H1 (cell line): ENCODE results near the gene SCN8A. TPM values are rescaled to one million over a fixed set of nuclear protein-coding genes. Genes with fewer than 3 reads are reported as not detected.

ENCODE experiments used
- CTCF ChIA-PET: fragments of 300-600 bp; sonication (Branson Sonifier 250); formaldehyde crosslinking; loops from one replicate; lab custom pipeline; 2021; ENCODE audit not compliant: partially characterized antibody; lab: Charles Lee
- POLR2A ChIA-PET: fragments of 300-600 bp; sonication (Branson Sonifier 250); formaldehyde crosslinking; loops from one replicate; lab custom pipeline; 2021; ENCODE audit warnings: inconsistent platforms; ENCODE audit not compliant: partially characterized antibody; lab: Charles Lee
- DNase-seq, 2 experiments: peaks; one replicate each; pipeline versions ENCODE4 v3.0.0 to v3.0.0-alpha.2; 2010 to 2022; ENCODE audit warnings: low spot score in 2 of 2, low read depth in 1 of 2, mixed read lengths in 1 of 2
- FAIRE-seq: peaks from 2 replicates; lab custom pipeline; 2011; peaks lifted over from hg19 to GRCh38; lab: Jason Lieb, UNC
- H2AFZ ChIP-seq: 2 replicates; pipeline ENCODE4 v1.8.1; 2012; ENCODE audit warnings: low read length, inconsistent platforms
- H2AK5ac ChIP-seq: 2 replicates; pipeline ENCODE4 v1.6.1; 2013; ENCODE audit warnings: low read depth, low read length
- H2BK120ac ChIP-seq: replicated peaks from 2 replicates; pipeline ENCODE3; 2013; ENCODE audit warnings: low read depth, low read length, inconsistent platforms
- H2BK12ac ChIP-seq: 2 replicates; pipeline ENCODE4 v1.6.1; 2013; ENCODE audit warnings: low read depth, low read length
- H2BK15ac ChIP-seq: 2 replicates; pipeline ENCODE4 v1.6.1; 2013; ENCODE audit warnings: low read length
- H2BK20ac ChIP-seq: 2 replicates; pipeline ENCODE4 v1.6.1; 2013; ENCODE audit warnings: low read length
- H2BK5ac ChIP-seq: 2 replicates; pipeline ENCODE4 v1.6.1; 2013; ENCODE audit warnings: low read depth, low read length
- H3K14ac ChIP-seq: 2 replicates; pipeline ENCODE4 v1.6.1; 2013; ENCODE audit warnings: inconsistent platforms; ENCODE audit not compliant: insufficient read length
- H3K18ac ChIP-seq: 2 replicates; pipeline ENCODE4 v1.6.1; 2013; ENCODE audit warnings: low read length; ENCODE audit errors: extremely low read depth
- H3K23ac ChIP-seq: 2 replicates; pipeline ENCODE4 v1.6.1; 2013; ENCODE audit warnings: inconsistent platforms; ENCODE audit not compliant: insufficient read length
- H3K23me2 ChIP-seq: 2 replicates; pipeline ENCODE4 v1.6.1; 2013; ENCODE audit warnings: low read depth, low read length
- H3K27ac ChIP-seq: 2 replicates; pipeline ENCODE4 v1.6.1; 2011; ENCODE audit warnings: low read depth, low read length, inconsistent platforms
- H3K27me3 ChIP-seq, 4 experiments: replicated peaks in 1 of 4; 1 replicate in 1 of 4; 2 replicates in 3 of 4; pipeline versions ENCODE4 v1.6.1 to v1.8.1; 2011 to 2013; ENCODE audit warnings: low read length in 3 of 4, mild to moderate bottlenecking in 3 of 4, inconsistent platforms in 2 of 4, mixed read lengths in 2 of 4, moderate library complexity in 1 of 4; ENCODE audit not compliant: control insufficient read depth in 3 of 4, insufficient read depth in 3 of 4; ENCODE audit errors: extremely low read depth in 1 of 4
- H3K36me3 ChIP-seq, 4 experiments: 2 replicates each; pipeline versions ENCODE4 v1.6.1 to v1.8.1; 2011 to 2013; ENCODE audit warnings: mild to moderate bottlenecking in 4 of 4, low read length in 3 of 4, moderate library complexity in 2 of 4, control low read depth in 1 of 4, inconsistent platforms in 1 of 4; ENCODE audit not compliant: insufficient read depth in 4 of 4, control insufficient read depth in 2 of 4
- H3K4ac ChIP-seq: replicated peaks from 2 replicates; pipeline ENCODE3; 2013; ENCODE audit warnings: low read length, low read depth, mixed read lengths, inconsistent platforms; ENCODE audit not compliant: insufficient read length
- H3K4me1 ChIP-seq, 4 experiments: replicated peaks in 1 of 4; 1 replicate in 1 of 4; 2 replicates in 3 of 4; pipeline versions ENCODE4 v1.6.1 to v1.8.1; 2011 to 2013; ENCODE audit warnings: low read length in 3 of 4, inconsistent platforms in 2 of 4, mixed read lengths in 1 of 4; ENCODE audit not compliant: insufficient read depth in 4 of 4, control insufficient read depth in 3 of 4
- H3K4me2 ChIP-seq, 2 experiments: 2 replicates each; pipeline versions ENCODE4 v1.6.1 to v1.8.1; 2011 to 2013; ENCODE audit warnings: low read depth in 2 of 2, low read length in 2 of 2, control low read depth in 1 of 2, inconsistent platforms in 1 of 2, mild to moderate bottlenecking in 1 of 2; ENCODE audit not compliant: insufficient read depth in 1 of 2
- H3K4me3 ChIP-seq, 4 experiments: fragments of 200-600, 300-600 bp in 1 of 4; sonication (generic), shearing (Covaris generic), sonication (Bioruptor Twin) in 1 of 4; 2 replicates each; pipeline versions ENCODE4 v1.5.1 to v1.8.1; 2011 to 2016; ENCODE audit warnings: low read length in 4 of 4, low read depth in 3 of 4, control low read depth in 2 of 4, inconsistent platforms in 2 of 4, mild to moderate bottlenecking in 2 of 4, mixed read lengths in 1 of 4, moderate library complexity in 1 of 4; ENCODE audit not compliant: insufficient read depth in 2 of 4; ENCODE audit errors: extremely low read depth in 1 of 4
- H3K56ac ChIP-seq: replicated peaks from 2 replicates; pipeline ENCODE3; 2013; ENCODE audit warnings: low read depth, mild to moderate bottlenecking, mixed read lengths, low read length, inconsistent platforms; ENCODE audit not compliant: insufficient read length
- H3K79me1 ChIP-seq: 2 replicates; pipeline ENCODE4 v1.6.1; 2013; ENCODE audit warnings: low read depth, low read length, control low read depth
- H3K79me2 ChIP-seq, 2 experiments: 2 replicates each; pipeline versions ENCODE4 v1.6.1 to v1.8.1; 2012 to 2013; ENCODE audit warnings: low read length in 2 of 2, mild to moderate bottlenecking in 2 of 2, inconsistent platforms in 1 of 2; ENCODE audit not compliant: insufficient read depth in 2 of 2, control insufficient read depth in 1 of 2
- H3K9ac ChIP-seq, 4 experiments: replicated peaks in 1 of 4; 1 replicate in 1 of 4; 2 replicates in 3 of 4; pipeline versions ENCODE4 v1.6.1 to v1.8.1; 2011 to 2013; ENCODE audit warnings: low read depth in 3 of 4, low read length in 3 of 4, control low read depth in 2 of 4, mild to moderate bottlenecking in 2 of 4, moderate library complexity in 2 of 4, inconsistent platforms in 1 of 4; ENCODE audit errors: extremely low read depth in 1 of 4
- H3K9me3 ChIP-seq, 2 experiments: 2 replicates each; pipeline versions ENCODE4 v1.6.1 to v1.8.1; 2012 to 2013; ENCODE audit warnings: mild to moderate bottlenecking in 2 of 2, moderate library complexity in 2 of 2, control low read depth in 1 of 2, inconsistent platforms in 1 of 2, low read depth in 1 of 2, low read length in 1 of 2, mixed read lengths in 1 of 2; ENCODE audit not compliant: insufficient read depth in 2 of 2
- H4K20me1 ChIP-seq, 2 experiments: replicated peaks in 1 of 2; 2 replicates each; pipeline versions ENCODE3 to v1.8.1; 2011 to 2013; ENCODE audit warnings: inconsistent platforms in 2 of 2, low read length in 2 of 2, mild to moderate bottlenecking in 1 of 2; ENCODE audit not compliant: insufficient read depth in 2 of 2, control insufficient read depth in 1 of 2
- H4K5ac ChIP-seq: 2 replicates; pipeline ENCODE4 v1.6.1; 2013; ENCODE audit warnings: low read length, low read depth, mixed read lengths, inconsistent platforms; ENCODE audit not compliant: insufficient read length
- H4K8ac ChIP-seq: 2 replicates; pipeline ENCODE4 v1.8.0; 2013; ENCODE audit warnings: mild to moderate bottlenecking, moderate library complexity, low read length, inconsistent platforms; ENCODE audit not compliant: insufficient read depth; ENCODE audit errors: extremely low read depth
- H4K91ac ChIP-seq: replicated peaks from 2 replicates; pipeline ENCODE3; 2013; ENCODE audit warnings: low read length, mixed read lengths, inconsistent platforms; ENCODE audit not compliant: insufficient read length
- ATF2 ChIP-seq: IDR thresholded peaks from 2 replicates; pipeline ENCODE4 v1.6.1; 2012; ENCODE audit warnings: low read length, inconsistent platforms
- CBX5 ChIP-seq: fragments of 300-800, 300-1000 bp; sonication (generic); IDR thresholded peaks from 2 replicates; pipeline ENCODE4 v1.7.1; 2016; ENCODE audit warnings: antibody characterized with exemption, low read length, low read depth
- EP300 ChIP-seq, 2 experiments: IDR thresholded peaks; 1 replicate in 1 of 2; 2 replicates in 1 of 2; pipeline ENCODE4 v1.6.1; 2011 to 2012; ENCODE audit warnings: low read depth in 2 of 2, low read length in 2 of 2, mild to moderate bottlenecking in 2 of 2, borderline replicate concordance in 1 of 2, inconsistent platforms in 1 of 2, moderate library complexity in 1 of 2
- TAF7 ChIP-seq: optimal IDR thresholded peaks from 2 replicates; pipeline ENCODE3; 2011; ENCODE audit warnings: low read depth, mild to moderate bottlenecking, inconsistent platforms, low read length, moderate library complexity, borderline replicate concordance
- WGBS, 2 experiments: shearing (Covaris generic) in 1 of 2; methylation state at CpG; one replicate each; pipeline versions ENCODE4 v1.1.6 to v1.1.7; 2013 to 2015; ENCODE audit warnings: low lambda C conversion rate in 2 of 2, mixed read lengths in 2 of 2, inconsistent platforms in 1 of 2, low coverage in 1 of 2, missing lambda C conversion rate in 1 of 2; ENCODE audit not compliant: insufficient replicate concordance in 2 of 2, insufficient coverage in 1 of 2, insufficient read length in 1 of 2; ENCODE audit errors: extremely low coverage in 1 of 2, missing lambda C conversion rate in 1 of 2; 5-methylcytosine and 5-hydroxymethylcytosine counted together
- polyA plus RNA-seq, 7 experiments: library from polyadenylated mRNA; depleted of rRNA in 3 of 7; stranded (reverse) in 5 of 7; unstranded in 2 of 7; fragments of >200 nt in 5 of 7; fragments of 200-250 nt in 2 of 7; gene quantifications; 1 replicate in 5 of 7; 2 replicates in 1 of 7; 4 replicates in 1 of 7; pipeline versions ENCODE4 v1.2.1 to v1.2.3, GENCODE V29; 2011 to 2013; ENCODE audit warnings: missing spikeins in 2 of 7, mixed read lengths in 2 of 7
- total RNA-seq: library from RNA; stranded (reverse); fragmentation: NEBNext Ultra II Directional; extraction: Animal tissue kit (Norgen Biotek cat#: 25700); gene quantifications from 2 replicates; pipeline ENCODE4 v1.2.1, GENCODE V29; 2021

SCN8A gene
- total and polyA plus RNA-seq, 2 of the 8 experiments (the other 6 are each of a cell fraction or from before 2014, with no cell fraction given): 6.3 to 10.7 TPM

- H3K27me3 ChIP-seq: no peaks in the 10 kb centered on the region
- no peaks in the 10 kb centered on the region for H3K23me2 ChIP-seq
- peaks cover 0 to 8% (median 0%) of the 10 kb centered on the region in 4 experiments; a peak in 1 of 8 replicates for H3K36me3 ChIP-seq
- H2AK5ac ChIP-seq: no peak overlapping the region
- DNase-seq (no peak), FAIRE-seq (no peak)
- H3K4me3 ChIP-seq: no peak overlapping the region
- ChIA-PET CTCF (no interaction called here), POLR2A (no interaction called here)
- no peak overlapping the region for H3K56ac ChIP-seq
- H3K9me3 ChIP-seq: no peaks in the 10 kb centered on the region
- no peak overlapping the region for H3K4me2 ChIP-seq
- H3K79me2 ChIP-seq: no peaks in the 10 kb centered on the region
- no peak overlapping the region for H2AFZ ChIP-seq
- no peaks in the 10 kb centered on the region for H3K4me1 ChIP-seq
- no peak overlapping the region for H3K4ac ChIP-seq
- no peak overlapping the region for H2BK12ac ChIP-seq
- no peak overlapping the region for H3K14ac ChIP-seq
- no peak overlapping the region for H4K91ac ChIP-seq
- no peaks in the 10 kb centered on the region for H4K20me1 ChIP-seq
- H3K79me1 ChIP-seq: no peaks in the 10 kb centered on the region
- H3K23ac ChIP-seq: no peak overlapping the region
- no peak overlapping the region for H3K27ac ChIP-seq
- H4K8ac ChIP-seq: no peak overlapping the region
- no peak overlapping the region for H3K9ac ChIP-seq
- H2BK5ac ChIP-seq: no peak overlapping the region
- H2BK15ac ChIP-seq: no peak overlapping the region
- 86% methylated on average over 6 of the region's 6 CpGs; no CpG with 5 or more reads in 1 of the 2 experiments for WGBS, 2 experiments
- no peak overlapping the region for H2BK20ac ChIP-seq
- TF ChIP-seq TAF7 (no peak), ATF2 (no peak), EP300 (IDR thresholded peaks at IDR 0.05; ENCODE audit: borderline replicate concordance in 1 of 2, low read depth in 2 of 2, low read length in 2 of 2) (no peak), CBX5 (no peak)
- no peak overlapping the region for H4K5ac ChIP-seq
- no peak overlapping the region for H3K18ac ChIP-seq
- no peak overlapping the region for H2BK120ac ChIP-seq
Measured at GRCh38 chr12:51797301-51797700, 206.3 kb downstream of the SCN8A start.
